CD8-positive, alpha-beta memory T cell (primary cell): ENCODE data around the gene TLCD5. TPM values are rescaled to one million over a fixed set of nuclear protein-coding genes. Genes with fewer than 3 reads are reported as not detected.

Source experiments
- CTCF ChIA-PET: fragments of 350-600 bp; sonication (Branson Sonifier 250); formaldehyde crosslinking; loops from one replicate; lab custom pipeline; 2021; ENCODE audit warnings: antibody characterized with exemption; lab: Charles Lee
- POLR2A ChIA-PET: fragments of 350-600 bp; sonication (Branson Sonifier 250); formaldehyde crosslinking; loops from one replicate; lab custom pipeline; 2021; ENCODE audit warnings: antibody characterized with exemption; lab: Charles Lee
- DNase-seq, 5 donors: peaks; one replicate each; pipeline versions ENCODE4 v3.0.0 to v3.0.0-alpha.2; 2020 to 2022; ENCODE audit warnings: mixed read lengths in 1 of 5
- H3K27ac ChIP-seq: one replicate; pipeline ENCODE4 v1.7.0; 2013; ENCODE audit warnings: low read depth, mild to moderate bottlenecking, low read length, moderate library complexity
- H3K27me3 ChIP-seq: 2 replicates; pipeline ENCODE4 v1.7.0; 2013; ENCODE audit warnings: low read length, mild to moderate bottlenecking; ENCODE audit not compliant: insufficient read depth, poor library complexity, severe bottlenecking
- H3K36me3 ChIP-seq: 2 replicates; pipeline ENCODE4 v1.7.0; 2013; ENCODE audit warnings: mild to moderate bottlenecking, low read length, moderate library complexity; ENCODE audit not compliant: insufficient read depth
- H3K4me1 ChIP-seq: 2 replicates; pipeline ENCODE4 v1.7.0; 2013; ENCODE audit warnings: mild to moderate bottlenecking, low read length, moderate library complexity; ENCODE audit not compliant: insufficient read depth
- H3K4me3 ChIP-seq: 2 replicates; pipeline ENCODE4 v1.7.0; 2013; ENCODE audit warnings: mild to moderate bottlenecking, low read length
- H3K9me3 ChIP-seq: 2 replicates; pipeline ENCODE4 v1.7.0; 2013; ENCODE audit warnings: mild to moderate bottlenecking, low read length
- H3K27ac Mint-ChIP-seq, 8 donors: one replicate each; pipeline ENCODE4 v1.8.0; 2020 to 2021; ENCODE audit warnings: mixed read lengths in 8 of 8, mild to moderate bottlenecking in 6 of 8, inconsistent platforms in 3 of 8, moderate library complexity in 3 of 8
- H3K27me3 Mint-ChIP-seq, 2 donors: one replicate each; pipeline ENCODE4 v1.8.0; 2020 to 2021; ENCODE audit warnings: mixed read lengths in 2 of 2, mild to moderate bottlenecking in 1 of 2, moderate library complexity in 1 of 2
- H3K36me3 Mint-ChIP-seq, 3 donors: one replicate each; pipeline ENCODE4 v1.8.0; 2020 to 2021; ENCODE audit warnings: mixed read lengths in 3 of 3, inconsistent platforms in 1 of 3, mild to moderate bottlenecking in 1 of 3
- H3K4me1 Mint-ChIP-seq, 3 donors: one replicate each; pipeline ENCODE4 v1.8.0; 2020 to 2021; ENCODE audit warnings: mixed read lengths in 3 of 3, inconsistent platforms in 1 of 3, mild to moderate bottlenecking in 1 of 3
- H3K4me3 Mint-ChIP-seq, 7 donors: one replicate each; pipeline ENCODE4 v1.8.0; 2020 to 2021; ENCODE audit warnings: mixed read lengths in 7 of 7, mild to moderate bottlenecking in 6 of 7, moderate library complexity in 4 of 7, inconsistent platforms in 2 of 7
- H3K9me3 Mint-ChIP-seq, 5 donors: one replicate each; pipeline ENCODE4 v1.8.0; 2020 to 2022; ENCODE audit warnings: mixed read lengths in 5 of 5, mild to moderate bottlenecking in 3 of 5, moderate library complexity in 2 of 5, inconsistent platforms in 1 of 5
- polyA plus RNA-seq: library from polyadenylated mRNA; unstranded; fragments of 300-500 nt; fragmentation: Illumina TruSeq; gene quantifications from one replicate; pipeline ENCODE4 v1.2.3, GENCODE V29; 2021
- total RNA-seq, 2 experiments: library from RNA; stranded (reverse); gene quantifications; one replicate each; pipeline ENCODE4 v1.2.3, GENCODE V29; 2021

The TLCD5 gene
- 1 to 10 TPM; 1.5 to 1.7 TPM for total RNA-seq
- polyA plus RNA-seq = 0.16 TPM

- H3K27ac Mint-ChIP-seq = peak within 1 kb of the TSS in 4 of 8 donors; percentile 20 to 76 (median 34)
- Histone ChIP-seq H3K27me3 (peaks cover 40% of the 10 kb centered on the region), H3K36me3 (no peaks in the 10 kb centered on the region), H3K9me3 (no peaks in the 10 kb centered on the region), H3K27ac (no peak within 1 kb of the TSS), H3K4me1 (no peaks in the 10 kb centered on the region), H3K4me3 (peak within 1 kb of the TSS; percentile 27)
- H3K36me3 Mint-ChIP-seq = peaks cover 0 to 2% (median 0%) of the 10 kb centered on the region in 3 donors
- H3K4me3 Mint-ChIP-seq = peak within 1 kb of the TSS; percentile 60 to 83 (median 78)
- H3K4me1 Mint-ChIP-seq = peaks cover 22 to 33% (median 30%) of the 10 kb centered on the region in 3 donors
- peak in 3 of 5 donors; percentile 17 to 53 (median 17) for DNase-seq
- H3K9me3 Mint-ChIP-seq = no peaks in the 10 kb centered on the region
- CTCF ChIA-PET = interaction anchor here (1.0 to 1.6 kb wide), 3 partner anchors 9 to 360 kb away, joined by 3 to 5 read pairs (median 4); no protein-coding TSS in a partner anchor
- POLR2A ChIA-PET = no interaction called here
- peaks cover 48 to 71% of the 10 kb centered on the region in 2 donors for H3K27me3 Mint-ChIP-seq
These were observed at the start of gene TLCD5 for GRCh38 chr11:120324932-120325810. Gene TLCD5, plus strand, starts transcription at chr11:120325299. Its CDS starts 2,143 bp downstream, at chr11:120327442.

- H3K4me1 ChIP-seq = no peaks in the 10 kb centered on the region
- POLR2A ChIA-PET = no interaction called here
- no peak overlapping the region for H3K4me3 ChIP-seq
- Mint-ChIP-seq H3K4me3 (no peak overlapping the region), H3K27me3 (peaks cover 0 to 8% of the 10 kb centered on the region in 2 donors), H3K36me3 (no peaks in the 10 kb centered on the region), H3K4me1 (no peaks in the 10 kb centered on the region), H3K27ac (no peak overlapping the region), H3K9me3 (no peaks in the 10 kb centered on the region)
- H3K9me3 ChIP-seq = no peaks in the 10 kb centered on the region
- no peak for DNase-seq
- no peaks in the 10 kb centered on the region for H3K27me3 ChIP-seq
- H3K27ac ChIP-seq = no peak overlapping the region
- H3K36me3 ChIP-seq = no peaks in the 10 kb centered on the region
- CTCF ChIA-PET = no interaction called here
These were observed 45.6 kb upstream of the TLCD5 start for GRCh38 chr11:120279502-120279901.

- H3K36me3 ChIP-seq = no peaks in the 10 kb centered on the region
- no peak for DNase-seq
- no peak overlapping the region for H3K4me3 Mint-ChIP-seq
- ChIA-PET POLR2A (no interaction called here), CTCF (interaction anchor here (1.0 to 1.2 kb wide), 2 partner anchors 23 to 55 kb away, joined by 3 to 4 read pairs; no protein-coding TSS in a partner anchor)
- no peaks in the 10 kb centered on the region for H3K36me3 Mint-ChIP-seq
- no peak overlapping the region for H3K4me3 ChIP-seq
- no peaks in the 10 kb centered on the region for H3K27me3 ChIP-seq
- H3K9me3 Mint-ChIP-seq = no peaks in the 10 kb centered on the region
- H3K4me1 ChIP-seq = no peaks in the 10 kb centered on the region
- no peak overlapping the region for H3K27ac Mint-ChIP-seq
- no peak overlapping the region for H3K27ac ChIP-seq
- H3K9me3 ChIP-seq = no peaks in the 10 kb centered on the region
- H3K4me1 Mint-ChIP-seq = no peaks in the 10 kb centered on the region
- peaks cover 0 to 8% of the 10 kb centered on the region in 2 donors for H3K27me3 Mint-ChIP-seq
These were observed 44.5 kb upstream of the TLCD5 start for GRCh38 chr11:120280600-120281051.

GRCh38 chr11:120281143-120281795 lies 43.8 kb upstream of the TLCD5 start:
- POLR2A ChIA-PET = no interaction called here
- Mint-ChIP-seq H3K9me3 (no peaks in the 10 kb centered on the region), H3K27ac (no peak overlapping the region), H3K4me3 (no peak overlapping the region), H3K27me3 (peaks cover 0 to 9% of the 10 kb centered on the region in 2 donors), H3K36me3 (no peaks in the 10 kb centered on the region), H3K4me1 (no peaks in the 10 kb centered on the region)
- H3K4me3 ChIP-seq = no peak overlapping the region
- H3K27me3 ChIP-seq = no peaks in the 10 kb centered on the region
- no peaks in the 10 kb centered on the region for H3K4me1 ChIP-seq
- CTCF ChIA-PET = interaction anchor here (1.2 kb wide), 1 partner anchor 22 kb away, joined by 4 read pairs; no protein-coding TSS in a partner anchor
- H3K9me3 ChIP-seq = no peaks in the 10 kb centered on the region
- no peak overlapping the region for H3K27ac ChIP-seq
- DNase-seq = no peak
- no peaks in the 10 kb centered on the region for H3K36me3 ChIP-seq

DNA sequence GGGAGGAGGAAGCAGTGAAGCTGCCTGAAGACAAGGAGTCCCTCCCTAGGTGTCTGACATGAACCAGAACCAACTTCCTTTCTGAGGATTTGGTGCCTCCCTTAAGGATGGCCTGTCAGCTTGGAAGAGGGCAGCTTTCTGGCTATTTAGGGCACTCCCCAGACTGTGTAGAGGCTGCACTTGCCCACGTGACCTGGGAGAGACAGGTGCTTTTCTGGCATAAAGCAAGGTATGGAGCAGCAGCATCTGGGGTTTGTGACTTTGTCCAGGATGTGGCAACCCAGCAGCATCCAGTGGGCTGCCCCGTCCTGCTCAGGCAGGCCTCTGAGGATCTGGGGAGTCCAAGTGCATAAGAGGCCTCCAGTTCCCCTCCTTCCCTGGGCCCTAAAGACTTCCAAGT lies 42.0 kb upstream of the TLCD5 start:
- peaks cover 7 to 9% of the 10 kb centered on the region in 2 donors for H3K27me3 Mint-ChIP-seq
- no peaks in the 10 kb centered on the region for H3K36me3 ChIP-seq
- no peaks in the 10 kb centered on the region for H3K4me1 ChIP-seq
- H3K27ac Mint-ChIP-seq = no peak overlapping the region
- DNase-seq = no peak
- no peaks in the 10 kb centered on the region for H3K9me3 Mint-ChIP-seq
- no peak overlapping the region for H3K27ac ChIP-seq
- H3K4me1 Mint-ChIP-seq = no peaks in the 10 kb centered on the region
- H3K36me3 Mint-ChIP-seq = no peaks in the 10 kb centered on the region
- no peaks in the 10 kb centered on the region for H3K9me3 ChIP-seq
- H3K27me3 ChIP-seq = no peaks in the 10 kb centered on the region
- H3K4me3 ChIP-seq = no peak overlapping the region
- ChIA-PET POLR2A (no interaction called here), CTCF (interaction anchor here (1.6 kb wide), 1 partner anchor 11 kb away, joined by 3 read pairs; no protein-coding TSS in a partner anchor)
- no peak overlapping the region for H3K4me3 Mint-ChIP-seq

- no peaks in the 10 kb centered on the region for H3K27me3 ChIP-seq
- no peaks in the 10 kb centered on the region for H3K9me3 ChIP-seq
- no peak overlapping the region for H3K27ac ChIP-seq
- H3K27ac Mint-ChIP-seq = no peak overlapping the region
- H3K36me3 ChIP-seq = no peaks in the 10 kb centered on the region
- peaks cover 9 to 12% of the 10 kb centered on the region in 2 donors for H3K27me3 Mint-ChIP-seq
- ChIA-PET POLR2A (no interaction called here), CTCF (no interaction called here)
- H3K4me1 ChIP-seq = no peaks in the 10 kb centered on the region
- H3K4me1 Mint-ChIP-seq = no peaks in the 10 kb centered on the region
- no peak for DNase-seq
- H3K4me3 Mint-ChIP-seq = no peak overlapping the region
- no peaks in the 10 kb centered on the region for H3K36me3 Mint-ChIP-seq
- H3K9me3 Mint-ChIP-seq = no peaks in the 10 kb centered on the region
- no peak overlapping the region for H3K4me3 ChIP-seq
These were observed 40.8 kb upstream of the TLCD5 start for GRCh38 chr11:120284272-120284671.

- peaks cover 0 to 2% (median 0%) of the 10 kb centered on the region in 3 donors for H3K4me1 Mint-ChIP-seq
- ChIA-PET POLR2A (no interaction called here), CTCF (no interaction called here)
- H3K9me3 ChIP-seq = no peaks in the 10 kb centered on the region
- H3K27ac ChIP-seq = no peak overlapping the region
- H3K4me3 Mint-ChIP-seq = no peak overlapping the region
- H3K27me3 ChIP-seq = no peaks in the 10 kb centered on the region
- no peaks in the 10 kb centered on the region for H3K9me3 Mint-ChIP-seq
- DNase-seq = no peak
- no peaks in the 10 kb centered on the region for H3K36me3 Mint-ChIP-seq
- H3K4me3 ChIP-seq = no peak overlapping the region
- no peaks in the 10 kb centered on the region for H3K36me3 ChIP-seq
- H3K27ac Mint-ChIP-seq = no peak overlapping the region
- peaks cover 9 to 19% of the 10 kb centered on the region in 2 donors for H3K27me3 Mint-ChIP-seq
- H3K4me1 ChIP-seq = no peaks in the 10 kb centered on the region
These were observed 39.8 kb upstream of the TLCD5 start for GRCh38 chr11:120285256-120285655.

- ChIA-PET CTCF (interaction anchor here (2.4 kb wide), 1 partner anchor 15 kb away, joined by 9 read pairs; no protein-coding TSS in a partner anchor), POLR2A (no interaction called here)
- peaks cover 0 to 2% (median 0%) of the 10 kb centered on the region in 3 donors for H3K4me1 Mint-ChIP-seq
- no peak overlapping the region for H3K4me3 Mint-ChIP-seq
- no peak for DNase-seq
- no peaks in the 10 kb centered on the region for H3K9me3 Mint-ChIP-seq
- Histone ChIP-seq H3K9me3 (no peaks in the 10 kb centered on the region), H3K4me3 (no peak overlapping the region), H3K27me3 (no peaks in the 10 kb centered on the region), H3K4me1 (no peaks in the 10 kb centered on the region), H3K27ac (no peak overlapping the region), H3K36me3 (no peaks in the 10 kb centered on the region)
- no peaks in the 10 kb centered on the region for H3K36me3 Mint-ChIP-seq
- no peak overlapping the region for H3K27ac Mint-ChIP-seq
- peaks cover 9 to 37% of the 10 kb centered on the region in 2 donors for H3K27me3 Mint-ChIP-seq
These were observed 37.1 kb upstream of the TLCD5 start for GRCh38 chr11:120288021-120288420.
